B cell (primary cell): ENCODE results near the gene GSDMA. TPM values are rescaled to one million over a fixed set of nuclear protein-coding genes. Genes with fewer than 3 reads are reported as not detected.

Experiments used
- ATAC-seq: fragments of 200-7000 bp; cut with Tn5 transposase; one replicate; pipeline ENCODE4 v1.10.0; 2021; ENCODE audit warnings: low read depth, mild to moderate bottlenecking, moderate number of reproducible peaks, moderate library complexity
- CTCF ChIA-PET: fragments of 350-600 bp; sonication (Branson Sonifier 250); formaldehyde crosslinking; loops from one replicate; lab custom pipeline; 2021; ENCODE audit warnings: antibody characterized with exemption, inconsistent platforms; lab: Charles Lee
- POLR2A ChIA-PET: fragments of 350-600 bp; sonication (Branson Sonifier 250); formaldehyde crosslinking; loops from one replicate; lab custom pipeline; 2021; ENCODE audit warnings: antibody characterized with exemption; lab: Charles Lee
- DNase-seq: peaks from one replicate; pipeline ENCODE4 v3.0.0; 2013
- H2AFZ ChIP-seq: 2 replicates; pipeline ENCODE4 v1.6.1; 2012; ENCODE audit warnings: mild to moderate bottlenecking, low read depth, low read length; ENCODE audit not compliant: insufficient read depth, poor library complexity, severe bottlenecking
- H3K27ac ChIP-seq, 2 donors: 1 replicate in 1 of 2; 2 replicates in 1 of 2; pipeline ENCODE4 v1.5.1; 2012 to 2013; ENCODE audit warnings: low read length in 2 of 2, mild to moderate bottlenecking in 2 of 2, moderate library complexity in 1 of 2
- H3K27me3 ChIP-seq, 4 experiments: fragments of 200-600 bp in 1 of 4; sonication (generic) in 1 of 4; replicated peaks in 1 of 4; 1 replicate in 2 of 4; 2 replicates in 2 of 4; pipeline versions ENCODE4 v1.6.1 to v1.7.0; 2013 to 2016; ENCODE audit warnings: low read length in 3 of 4, mild to moderate bottlenecking in 2 of 4, mixed read lengths in 1 of 4, moderate library complexity in 1 of 4; ENCODE audit not compliant: insufficient read depth in 4 of 4, control insufficient read depth in 3 of 4; ENCODE audit errors: control extremely low read depth in 1 of 4
- H3K36me3 ChIP-seq, 2 experiments: replicated peaks in 1 of 2; 1 replicate in 1 of 2; 2 replicates in 1 of 2; pipeline versions ENCODE4 v1.6.1 to v1.7.1; 2013; ENCODE audit warnings: low read length in 1 of 2; ENCODE audit not compliant: insufficient read depth in 2 of 2, control insufficient read depth in 1 of 2; ENCODE audit errors: control extremely low read depth in 1 of 2, extremely low read depth in 1 of 2
- H3K4me1 ChIP-seq, 2 donors: fragments of 200-600 bp in 1 of 2; sonication (generic) in 1 of 2; 1 replicate in 1 of 2; 2 replicates in 1 of 2; pipeline versions ENCODE4 v1.5.1 to v1.6.1; 2013 to 2017; ENCODE audit warnings: low read length in 2 of 2; ENCODE audit not compliant: control insufficient read depth in 2 of 2, insufficient read depth in 2 of 2
- H3K4me2 ChIP-seq: replicated peaks from 2 replicates; pipeline ENCODE3; 2012; ENCODE audit warnings: mild to moderate bottlenecking, low read depth, low read length; ENCODE audit not compliant: poor library complexity, severe bottlenecking
- H3K4me3 ChIP-seq, 5 experiments: fragments of 200-600 bp in 1 of 5; sonication (generic) in 1 of 5; 1 replicate in 3 of 5; 2 replicates in 2 of 5; pipeline versions ENCODE4 v1.5.1 to v1.7.0; 2011 to 2016; ENCODE audit warnings: low read length in 4 of 5, mild to moderate bottlenecking in 4 of 5, low read depth in 2 of 5, control low read depth in 1 of 5, moderate library complexity in 1 of 5; ENCODE audit not compliant: insufficient read depth in 1 of 5; ENCODE audit errors: control extremely low read depth in 1 of 5, extremely low read depth in 1 of 5
- H3K79me2 ChIP-seq: fragments of 200-600 bp; sonication (generic); one replicate; pipeline ENCODE4 v1.6.0; 2016; ENCODE audit warnings: low read length; ENCODE audit not compliant: control insufficient read depth, insufficient read depth
- H3K9ac ChIP-seq: fragments of 200-600 bp; sonication (generic); 2 replicates; pipeline ENCODE4 v1.6.1; 2017; ENCODE audit warnings: mild to moderate bottlenecking, low read length, moderate library complexity
- H3K9me3 ChIP-seq, 3 donors: one replicate each; pipeline versions ENCODE4 v1.6.1 to v1.7.1; 2013; ENCODE audit warnings: low read length in 2 of 3; ENCODE audit not compliant: control insufficient read depth in 2 of 3, insufficient read depth in 1 of 3; ENCODE audit errors: control extremely low read depth in 1 of 3
- H4K20me1 ChIP-seq: 2 replicates; pipeline ENCODE4 v1.6.0; 2012; ENCODE audit warnings: mild to moderate bottlenecking, low read length; ENCODE audit not compliant: insufficient read depth, control insufficient read depth, poor library complexity, severe bottlenecking
- H3K27ac Mint-ChIP-seq: one replicate; pipeline ENCODE4 v1.8.0; 2021; ENCODE audit warnings: mixed read lengths
- H3K27me3 Mint-ChIP-seq: one replicate; pipeline ENCODE4 v1.8.0; 2021; ENCODE audit warnings: mixed read lengths
- H3K4me1 Mint-ChIP-seq: one replicate; pipeline ENCODE4 v1.8.0; 2021; ENCODE audit warnings: mixed read lengths
- H3K4me3 Mint-ChIP-seq: one replicate; pipeline ENCODE4 v1.8.0; 2021; ENCODE audit warnings: mixed read lengths
- H3K9me3 Mint-ChIP-seq: one replicate; pipeline ENCODE4 v1.8.0; 2022; ENCODE audit warnings: mixed read lengths; ENCODE audit not compliant: insufficient read depth
- CTCF ChIP-seq: fragments of 200-600 bp; IDR thresholded peaks from one replicate; pipeline ENCODE4 v1.8.0; 2022; ENCODE audit warnings: antibody characterized with exemption, mild to moderate bottlenecking
- EZH2 ChIP-seq: IDR thresholded peaks from 2 replicates; pipeline ENCODE4 v1.6.1; 2012; ENCODE audit warnings: borderline replicate concordance, low read depth, mild to moderate bottlenecking, moderate library complexity, low read length; ENCODE audit not compliant: insufficient read depth, poor library complexity, severe bottlenecking
- WGBS: methylation state at CpG from one replicate; pipeline ENCODE4 v1.1.5; 2013; ENCODE audit warnings: missing lambda C conversion rate; ENCODE audit not compliant: insufficient coverage; 5-methylcytosine and 5-hydroxymethylcytosine counted together
- intact Hi-C: fragments of 100-400 bp; cut with micrococcal nuclease; formaldehyde crosslinking; loops from one replicate; pipeline ENCODE4 v1.10.0; 2022
- polyA plus RNA-seq: library from polyadenylated mRNA; depleted of rRNA; stranded (reverse); fragments of >200 nt; gene quantifications from 2 replicates; pipeline ENCODE4 v1.2.3, GENCODE V29; 2012
- total RNA-seq, 2 donors: library from RNA; stranded (reverse); fragments of 120-200 nt in 1 of 2; gene quantifications; 1 replicate in 1 of 2; 2 replicates in 1 of 2; pipeline versions ENCODE4 v1.2.3 to v1.2.4, GENCODE V29; 2013 to 2022

Gene GSDMA
- total and polyA plus RNA-seq, 2 donors (not counting 1 experiment from before 2014, with no cell fraction given), result 0.09 TPM; not detected in 1

- no peak overlapping the region for H2AFZ ChIP-seq
- H3K4me2 ChIP-seq, result no peak overlapping the region
- no peaks in the 10 kb centered on the region for H3K79me2 ChIP-seq
- H3K9ac ChIP-seq, result no peak overlapping the region
- no peaks in the 10 kb centered on the region for H3K9me3 ChIP-seq
- no peaks in the 10 kb centered on the region for H3K27me3 ChIP-seq
- intact Hi-C loops, result no loop called here
- WGBS, result 83% methylated on average over 2 of the region's 7 CpGs
- no peak for ATAC-seq
- ChIA-PET POLR2A (no interaction called here), CTCF (no interaction called here)
- Mint-ChIP-seq H3K4me1 (peaks cover 31% of the 10 kb centered on the region), H3K27ac (no peak overlapping the region), H3K4me3 (no peak overlapping the region), H3K9me3 (no peaks in the 10 kb centered on the region), H3K27me3 (no peaks in the 10 kb centered on the region)
- no peak overlapping the region for H3K4me3 ChIP-seq
- peaks cover 2 to 28% of the 10 kb centered on the region in 2 experiments for H3K36me3 ChIP-seq
- TF ChIP-seq EZH2 (no peak), CTCF (no peak)
- H3K4me1 ChIP-seq, result peaks cover 13 to 23% of the 10 kb centered on the region in 2 donors
- no peak for DNase-seq
- no peaks in the 10 kb centered on the region for H4K20me1 ChIP-seq
- no peak overlapping the region for H3K27ac ChIP-seq
Measured at GRCh38 chr17:39916918-39917317, 45.9 kb upstream of the GSDMA start.

DNA sequence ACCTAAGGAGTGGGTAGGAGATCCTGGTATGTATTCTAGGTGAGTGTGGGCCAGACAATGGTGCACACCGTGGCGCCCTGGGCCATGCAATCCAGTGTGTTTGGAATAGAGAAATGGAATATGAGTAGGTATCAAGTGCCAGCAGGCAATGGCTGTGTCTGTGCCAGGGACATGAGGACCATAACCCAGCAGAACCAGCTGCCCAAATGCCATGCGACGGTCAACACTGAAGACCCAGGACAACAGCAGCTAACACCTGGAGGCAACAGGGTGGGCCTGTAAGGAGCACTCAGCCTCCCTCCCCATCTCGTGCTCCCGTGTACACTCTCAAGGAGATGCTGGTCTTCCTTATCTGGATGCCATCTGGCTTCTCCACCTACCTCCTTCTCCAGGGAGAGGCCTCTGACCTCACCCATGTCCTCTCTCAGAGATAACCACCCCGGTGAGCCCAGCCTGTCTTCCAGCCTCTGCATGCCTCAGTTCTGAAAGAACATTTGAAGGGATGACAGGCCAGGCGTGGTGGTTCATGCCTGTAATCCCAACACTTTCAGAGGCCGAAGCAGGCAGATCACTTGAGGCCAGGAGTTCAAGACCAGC is 43.6 kb upstream of the GSDMA start:
- Histone ChIP-seq H3K36me3 (peaks cover 2 to 46% of the 10 kb centered on the region in 2 experiments), H3K9me3 (no peaks in the 10 kb centered on the region), H3K4me1 (peaks cover 14 to 23% of the 10 kb centered on the region in 2 donors), H3K4me2 (no peak overlapping the region), H3K27ac (no peak overlapping the region), H3K79me2 (peaks cover 16% of the 10 kb centered on the region), H3K4me3 (no peak overlapping the region), H4K20me1 (peaks cover 18% of the 10 kb centered on the region), H3K27me3 (no peaks in the 10 kb centered on the region), H2AFZ (no peak overlapping the region), H3K9ac (no peak overlapping the region)
- no peak for TF ChIP-seq CTCF
- no peak for TF ChIP-seq EZH2
- Mint-ChIP-seq H3K27ac (peak overlapping the region; percentile 32), H3K9me3 (no peaks in the 10 kb centered on the region), H3K4me3 (no peak overlapping the region), H3K27me3 (no peaks in the 10 kb centered on the region), H3K4me1 (peaks cover 34% of the 10 kb centered on the region)
- 97% methylated on average over 7 of the region's 9 CpGs for WGBS
- ATAC-seq (no peak), DNase-seq (no peak)
- intact Hi-C loops, result no loop called here
- POLR2A ChIA-PET, result interaction anchor here (0.7 kb wide), 2 partner anchors 10 to 248 kb away, joined by 3 to 7 read pairs; no protein-coding TSS in a partner anchor
- CTCF ChIA-PET, result interaction anchor here (1.3 to 1.5 kb wide), 3 partner anchors 8 to 190 kb away, joined by 3 read pairs; partner anchors contain the start of gene ORMDL3
